Measurements from ENCODE around the gene PPP2R2C.

- TF ChIP-seq CBX5 (IDR thresholded peaks at IDR 0.05; ENCODE audit: low read depth): no peak
- TF ChIP-seq CTCF (IDR thresholded peaks at IDR 0.05 in 2 of 3, conservative IDR thresholded peaks at IDR 0.05 in 1 of 3; ENCODE audit: control insufficient read depth in 2 of 3, extremely low read depth in 1 of 3, insufficient read depth in 1 of 3, low read depth in 3 of 3, low read length in 3 of 3): no peak
- TF ChIP-seq CBFB (IDR thresholded peaks at IDR 0.05; ENCODE audit: low read depth): no peak
- TF ChIP-seq MTA2 (IDR thresholded peaks at IDR 0.05; ENCODE audit: low read depth): no peak
- no peak for TF ChIP-seq ESRRA (IDR thresholded peaks at IDR 0.05; ENCODE audit: low read length)
- TF ChIP-seq E4F1 (IDR thresholded peaks at IDR 0.05; ENCODE audit: borderline replicate concordance, partially characterized antibody): no peak
- no peak for TF ChIP-seq SMC3 (IDR thresholded peaks at IDR 0.05; ENCODE audit: borderline replicate concordance, low read length)
- no peak for TF ChIP-seq EED (IDR thresholded peaks at IDR 0.05; ENCODE audit: low read depth)
These were observed 63.0 kb downstream of the PPP2R2C start for GRCh38 chr4:6409381-6409780.

Measured in GM12878 (cell line).